Measurements from ENCODE around the gene ZFYVE26. TPM values are rescaled to one million over a fixed set of nuclear protein-coding genes. Genes with fewer than 3 reads are reported as not detected.

Gene ZFYVE26
- total RNA-seq, 1 donor from 2014 or later, result 42.9 TPM

DNA sequence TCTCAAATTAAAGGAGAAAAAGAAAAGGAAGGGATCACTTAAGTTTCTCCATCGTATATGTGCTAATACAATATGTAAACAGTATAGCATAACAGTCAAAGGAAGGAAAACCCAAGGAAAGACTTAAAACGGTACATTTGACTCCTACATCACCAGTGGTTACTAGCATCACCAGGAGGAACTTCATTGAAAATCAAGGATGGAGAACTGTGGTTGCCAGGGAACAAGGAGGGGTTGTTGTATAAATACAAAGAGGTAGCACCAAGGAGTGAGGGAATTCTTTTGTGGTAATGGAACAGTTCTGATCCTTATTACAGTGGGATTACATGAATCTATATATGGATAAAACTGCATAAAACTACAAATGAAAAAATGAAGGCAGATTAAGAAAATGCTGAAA, 1.6 kb downstream of the ZFYVE26 start:
- Histone ChIP-seq H3K27me3 (no peaks in the 10 kb centered on the region), H3K36me3 (peaks cover 44% of the 10 kb centered on the region), H3K9me3 (no peaks in the 10 kb centered on the region), H3K27ac (no peak overlapping the region), H3K4me3 (no peak overlapping the region), H3K4me1 (peaks cover 13% of the 10 kb centered on the region)
- DNase-seq (no peak), ATAC-seq (no peak)
- intact Hi-C loops (cut with DNase I), result no loop called here
- TF ChIP-seq, protein P1, sequence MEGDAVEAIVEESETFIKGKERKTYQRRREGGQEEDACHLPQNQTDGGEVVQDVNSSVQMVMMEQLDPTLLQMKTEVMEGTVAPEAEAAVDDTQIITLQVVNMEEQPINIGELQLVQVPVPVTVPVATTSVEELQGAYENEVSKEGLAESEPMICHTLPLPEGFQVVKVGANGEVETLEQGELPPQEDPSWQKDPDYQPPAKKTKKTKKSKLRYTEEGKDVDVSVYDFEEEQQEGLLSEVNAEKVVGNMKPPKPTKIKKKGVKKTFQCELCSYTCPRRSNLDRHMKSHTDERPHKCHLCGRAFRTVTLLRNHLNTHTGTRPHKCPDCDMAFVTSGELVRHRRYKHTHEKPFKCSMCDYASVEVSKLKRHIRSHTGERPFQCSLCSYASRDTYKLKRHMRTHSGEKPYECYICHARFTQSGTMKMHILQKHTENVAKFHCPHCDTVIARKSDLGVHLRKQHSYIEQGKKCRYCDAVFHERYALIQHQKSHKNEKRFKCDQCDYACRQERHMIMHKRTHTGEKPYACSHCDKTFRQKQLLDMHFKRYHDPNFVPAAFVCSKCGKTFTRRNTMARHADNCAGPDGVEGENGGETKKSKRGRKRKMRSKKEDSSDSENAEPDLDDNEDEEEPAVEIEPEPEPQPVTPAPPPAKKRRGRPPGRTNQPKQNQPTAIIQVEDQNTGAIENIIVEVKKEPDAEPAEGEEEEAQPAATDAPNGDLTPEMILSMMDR (IDR thresholded peaks at IDR 0.05), result no peak

GRCh38 chr14:67806246-67806645, 10.1 kb downstream of the ZFYVE26 start:
- TF ChIP-seq, protein P1 (IDR thresholded peaks at IDR 0.05), result no peak

DNA sequence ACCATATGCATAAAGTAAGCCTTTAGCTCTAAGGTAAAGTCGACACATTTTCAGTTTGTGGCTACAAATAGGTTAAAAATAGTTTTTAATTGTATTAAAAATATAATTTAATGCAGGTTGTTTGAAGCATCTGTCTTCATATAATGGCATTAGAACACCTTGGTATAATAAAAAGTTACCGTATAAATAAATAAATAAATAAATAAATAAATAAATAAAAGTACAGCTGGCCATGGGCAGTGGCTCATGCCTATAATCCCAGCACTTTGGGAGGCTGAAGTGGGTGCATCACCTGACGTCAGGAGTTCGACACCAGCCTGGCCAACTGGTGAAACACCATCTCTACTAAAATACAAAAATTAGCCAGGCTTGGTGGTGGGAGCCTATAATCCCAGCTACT, 15.6 kb downstream of the ZFYVE26 start:
- TF ChIP-seq, protein P1 (IDR thresholded peaks at IDR 0.05), result no peak
- no peaks in the 10 kb centered on the region for H3K27me3 ChIP-seq
- DNase-seq, result no peak

More at GRCh38 chr14:67806246-67806645, 10.1 kb downstream of the ZFYVE26 start:
- no peak overlapping the region for H3K4me3 ChIP-seq
- no peaks in the 10 kb centered on the region for H3K4me1 ChIP-seq
- no peak for ATAC-seq
- peaks cover 99% of the 10 kb centered on the region for H3K36me3 ChIP-seq
- no peak overlapping the region for H3K27ac ChIP-seq
- intact Hi-C loops (cut with DNase I), result no loop called here
- no peaks in the 10 kb centered on the region for H3K9me3 ChIP-seq
- no peak for DNase-seq
- no peaks in the 10 kb centered on the region for H3K27me3 ChIP-seq

GRCh38 chr14:67798731-67799130, 17.7 kb downstream of the ZFYVE26 start:
- Histone ChIP-seq H3K4me1 (no peaks in the 10 kb centered on the region), H3K4me3 (no peak overlapping the region), H3K9me3 (no peaks in the 10 kb centered on the region), H3K27ac (no peak overlapping the region), H3K36me3 (peaks cover 100% of the 10 kb centered on the region), H3K27me3 (no peaks in the 10 kb centered on the region)
- TF ChIP-seq, protein P1 (IDR thresholded peaks at IDR 0.05), result no peak
- intact Hi-C loops (cut with DNase I), result no loop called here
- ATAC-seq (no peak), DNase-seq (no peak)

More for the DNA sequence above, 15.6 kb downstream of the ZFYVE26 start:
- ATAC-seq, result no peak
- peaks cover 100% of the 10 kb centered on the region for H3K36me3 ChIP-seq
- no peaks in the 10 kb centered on the region for H3K9me3 ChIP-seq
- H3K4me1 ChIP-seq, result no peaks in the 10 kb centered on the region
- H3K4me3 ChIP-seq, result no peak overlapping the region
- no peak overlapping the region for H3K27ac ChIP-seq
- intact Hi-C loops (cut with DNase I), result no loop called here

GRCh38 chr14:67787673-67788072, 28.7 kb downstream of the ZFYVE26 start:
- Histone ChIP-seq H3K4me1 (no peaks in the 10 kb centered on the region), H3K27ac (no peak overlapping the region), H3K36me3 (peaks cover 100% of the 10 kb centered on the region), H3K9me3 (no peaks in the 10 kb centered on the region), H3K27me3 (no peaks in the 10 kb centered on the region), H3K4me3 (no peak overlapping the region)
- no peak for ATAC-seq
- intact Hi-C loops (cut with DNase I), result no loop called here
- TF ChIP-seq, protein P1 (IDR thresholded peaks at IDR 0.05), result no peak
- DNase-seq, result no peak

Data from upper lobe of right lung (tissue), 1 donor.